IPS DF 4.7 (cell line): ENCODE measurements around the gene PHLDB3.

Source experiments
- DNase-seq: peaks from one replicate; pipeline ENCODE4 v3.0.0-alpha.2; 2013; ENCODE audit warnings: low spot score; ENCODE audit errors: extremely low read depth

The PHLDB3 gene

GRCh38 chr19:43468354-43469159 lies 36.0 kb downstream of the PHLDB3 start:
- DNase-seq = no peak

DNA sequence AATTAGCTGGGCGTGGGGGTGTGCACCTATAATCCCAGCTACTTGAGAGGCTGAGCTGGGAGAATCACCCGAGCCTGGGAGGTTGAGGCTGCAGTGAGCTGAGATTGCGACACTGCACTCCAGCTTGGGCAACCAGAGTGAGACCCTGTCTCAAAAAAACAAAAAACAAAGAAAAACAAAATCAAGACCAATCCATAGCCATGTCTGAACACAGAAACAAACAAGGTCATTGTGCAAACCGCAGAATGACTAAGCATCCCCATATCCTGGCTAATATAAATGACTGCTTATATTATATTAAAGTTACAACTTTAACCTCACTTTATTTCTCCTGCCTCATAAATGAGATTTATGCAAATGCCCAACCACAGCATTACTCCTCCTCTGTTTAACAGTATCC lies 36.8 kb downstream of the PHLDB3 start:
- DNase-seq = no peak

DNA sequence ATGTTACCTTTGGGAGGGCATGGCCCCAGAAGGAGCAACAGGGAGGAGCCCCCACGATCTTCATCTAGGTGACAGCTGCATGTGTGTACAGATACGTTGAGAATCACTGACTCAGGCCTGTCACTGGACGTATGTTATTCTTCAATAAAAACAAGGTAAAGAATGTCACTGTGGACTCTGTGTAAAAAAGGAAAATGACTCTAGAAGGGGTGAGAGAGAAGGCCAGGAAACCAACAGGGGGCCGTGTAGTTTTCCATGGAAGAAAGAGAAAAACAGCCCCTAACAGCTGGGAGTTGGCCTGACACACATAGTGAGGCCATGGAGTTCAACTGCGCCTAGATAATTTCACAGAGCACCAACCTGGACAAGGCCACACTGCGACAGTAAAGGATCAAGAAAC lies 37.3 kb downstream of the PHLDB3 start:
- DNase-seq = no peak

DNA sequence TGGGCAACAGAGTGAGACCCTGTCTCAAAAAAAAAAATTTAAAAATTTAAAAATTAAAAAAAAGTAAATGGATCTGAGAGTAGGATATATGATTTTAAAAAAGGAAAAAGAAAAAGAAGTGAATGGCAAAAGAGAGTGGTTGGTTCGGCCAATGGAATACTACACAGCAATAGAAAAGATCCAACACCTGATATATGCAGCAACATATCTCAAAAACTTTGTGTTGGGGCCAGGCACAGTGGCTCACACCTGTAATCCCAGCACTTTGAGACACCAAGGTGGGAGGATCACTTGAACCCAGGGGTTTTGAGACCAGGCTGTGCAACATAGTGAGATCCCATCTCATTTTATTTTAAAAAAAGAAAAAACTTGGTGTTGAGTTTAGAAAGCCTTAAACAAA lies 37.8 kb downstream of the PHLDB3 start:
- DNase-seq = no peak

DNA sequence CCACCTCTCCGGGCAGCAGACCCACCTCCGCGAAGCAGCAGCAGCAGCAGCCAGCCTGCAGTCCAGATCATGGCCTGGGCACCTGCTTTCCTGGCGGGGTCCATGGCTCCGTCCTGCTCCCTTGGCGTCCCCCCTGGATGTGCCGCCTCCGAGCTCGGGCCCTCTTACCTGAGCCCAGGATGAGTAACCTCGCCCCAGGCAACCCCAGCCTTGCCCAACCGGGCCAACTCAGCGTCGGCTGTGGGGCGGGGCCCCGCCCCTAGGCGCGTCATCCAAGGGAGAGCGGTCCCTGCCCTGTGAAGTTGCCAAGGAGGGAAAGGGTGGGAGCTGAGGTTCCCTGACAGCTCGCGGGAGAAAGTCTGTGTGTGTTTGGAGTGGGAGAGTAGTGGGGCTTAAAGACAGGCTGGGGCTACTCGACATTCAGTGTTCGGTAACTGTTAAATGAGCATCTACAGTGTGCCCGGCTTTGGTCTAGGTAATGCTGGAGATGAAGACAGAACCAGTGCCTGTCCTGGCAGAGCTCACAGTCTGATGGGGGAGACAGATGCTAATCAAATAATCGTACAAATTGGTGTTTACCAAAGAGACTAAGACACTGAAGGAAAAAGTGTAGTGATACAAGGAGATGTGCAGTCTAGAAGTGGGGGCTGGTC lies 39.0 kb downstream of the PHLDB3 start, which contains the start of gene LYPD3:
LYPD3 (minus strand) TSS at position 141 of the 653 bp plus-strand sequence; CDS start at position 104, 37 bp downstream.
- no peak for DNase-seq

DNA sequence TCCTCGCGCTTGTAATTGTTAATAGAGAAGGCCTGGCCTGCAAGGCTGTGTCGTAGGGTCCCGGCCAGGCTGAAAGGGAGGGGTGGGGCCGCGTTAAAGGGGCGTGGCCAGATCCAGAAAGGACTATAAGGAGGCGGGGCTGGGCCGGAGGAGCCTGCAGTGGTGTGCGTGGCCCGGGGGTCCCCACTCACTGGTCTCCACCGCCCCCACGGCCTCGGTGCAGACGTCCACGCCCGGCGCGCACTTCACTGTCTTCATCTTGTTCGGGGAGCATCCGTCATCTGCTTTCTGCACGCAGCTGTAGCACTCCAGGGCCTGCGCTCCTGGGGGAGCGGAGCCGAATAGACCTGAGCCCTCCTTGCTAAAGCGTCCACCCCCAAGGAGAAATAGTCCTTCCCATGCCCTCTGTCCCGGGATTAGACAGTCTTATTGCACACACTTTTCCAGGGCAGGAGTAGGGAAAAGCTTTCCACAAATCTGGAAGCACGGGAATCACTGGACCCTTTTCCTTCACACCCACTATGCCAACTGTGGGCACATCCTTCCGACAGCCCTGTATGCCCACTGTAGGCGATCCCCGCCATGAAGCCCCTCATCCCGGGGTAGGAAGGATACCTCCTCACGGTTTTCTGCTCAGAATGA lies 40.3 kb downstream of the PHLDB3 start:
- no peak for DNase-seq

DNA sequence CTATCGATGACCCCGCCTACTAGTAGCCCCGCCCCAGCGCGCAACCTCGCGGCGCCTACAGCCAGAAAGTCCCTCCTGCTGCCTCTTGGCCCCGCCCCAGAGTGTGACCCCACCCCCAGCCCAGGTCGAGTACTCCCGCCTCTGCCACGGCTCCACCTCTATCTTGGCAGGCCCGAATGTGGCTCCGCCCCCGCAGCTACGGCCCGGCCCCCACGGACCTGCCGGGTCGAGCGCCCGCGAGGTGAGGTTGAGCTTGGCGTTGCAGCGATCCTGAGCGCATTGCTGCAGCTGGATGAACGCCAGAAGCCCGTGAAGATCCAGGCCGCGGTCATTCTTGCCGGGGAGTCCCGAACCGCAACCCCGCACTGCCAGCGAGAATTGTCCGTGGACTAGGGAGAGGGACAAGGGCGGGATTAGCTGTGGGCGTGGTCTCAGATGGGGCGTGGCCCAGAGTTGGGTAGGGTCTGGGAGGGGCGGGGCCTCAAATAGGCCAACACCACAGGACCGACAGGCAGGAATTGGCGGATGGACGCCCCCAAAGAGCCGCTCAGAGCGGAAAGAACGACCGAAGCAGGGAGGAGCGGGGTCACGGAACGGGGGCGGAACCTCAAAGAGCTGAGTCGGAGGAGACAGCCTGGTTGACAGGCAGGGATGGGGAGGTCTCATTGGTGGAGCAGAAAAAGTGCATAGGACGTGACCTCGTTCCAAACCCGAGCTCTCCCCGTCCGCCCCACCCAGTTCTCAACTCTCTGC lies 41.0 kb downstream of the PHLDB3 start:
- DNase-seq = no peak

GRCh38 chr19:43462785-43463380 lies 41.7 kb downstream of the PHLDB3 start:
- DNase-seq = no peak

DNA sequence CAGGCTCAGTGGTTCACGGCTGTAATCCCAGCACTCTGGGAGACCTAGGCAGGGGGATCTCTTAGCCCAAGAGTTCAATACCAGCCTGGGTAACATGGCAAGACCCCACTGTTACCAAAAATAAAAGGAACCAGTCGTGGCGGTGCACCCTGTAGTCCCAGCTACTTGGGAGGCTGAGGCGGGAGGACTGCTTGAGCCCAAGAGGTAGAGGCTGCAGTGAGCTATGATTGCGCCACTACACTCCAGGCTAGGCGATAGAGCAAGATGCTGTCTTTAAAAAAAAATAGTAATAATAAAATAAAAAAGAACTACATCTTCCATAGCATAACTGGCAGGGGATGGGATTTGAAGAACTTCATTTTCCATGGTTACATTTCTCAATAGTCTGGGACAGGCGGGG lies 42.2 kb downstream of the PHLDB3 start:
- DNase-seq = no peak

DNA sequence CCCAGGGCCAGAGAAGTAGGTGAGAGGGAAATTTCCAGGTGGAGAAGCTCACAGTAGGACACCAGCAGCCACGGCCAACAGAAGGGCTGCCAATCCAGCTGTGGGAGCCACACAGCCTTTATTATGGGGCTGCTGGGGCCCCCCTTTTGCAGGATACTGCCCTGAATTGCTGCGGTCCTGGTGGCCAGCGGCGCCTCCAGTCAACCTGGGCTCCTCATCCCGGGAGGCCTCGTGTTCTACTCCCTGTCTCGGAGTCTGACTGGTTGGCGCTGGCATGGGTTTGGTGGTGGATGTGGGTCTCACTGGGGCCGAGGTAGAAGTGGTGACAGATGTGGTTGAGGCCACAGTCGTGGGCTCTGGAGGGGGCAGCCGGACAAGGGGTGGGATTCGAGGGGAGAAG lies 43.2 kb downstream of the PHLDB3 start:
- no peak for DNase-seq

DNA sequence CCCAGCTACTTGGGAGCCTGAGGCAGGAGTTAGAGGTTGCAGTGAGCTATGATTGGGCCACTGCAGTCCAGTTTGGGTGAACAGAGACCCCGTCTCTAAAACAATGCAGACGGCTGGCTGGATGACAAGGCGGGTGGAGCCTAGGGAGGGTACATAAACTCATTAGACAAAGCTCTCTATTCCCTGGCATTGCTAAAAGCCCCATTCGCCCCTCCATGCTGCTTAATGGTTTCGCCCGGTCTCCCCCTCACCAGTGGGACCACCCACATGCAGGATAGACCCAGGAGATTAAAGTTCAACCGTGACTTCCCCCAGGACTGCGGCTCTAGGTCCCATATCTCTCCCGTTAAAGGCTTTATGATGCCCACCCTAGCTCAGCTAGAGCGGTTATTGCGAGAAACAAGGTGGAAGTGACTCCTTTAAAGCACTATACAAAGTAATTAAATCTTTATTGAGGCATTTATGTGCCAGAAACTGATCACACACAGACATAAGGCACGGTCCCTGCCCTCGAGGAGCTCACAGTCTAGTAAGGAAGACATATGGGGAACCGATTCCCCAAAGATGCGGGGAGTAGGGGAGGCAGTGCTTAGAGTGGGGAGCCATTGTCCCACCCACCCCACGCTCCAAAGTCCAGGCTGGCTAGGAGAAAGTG lies 44.1 kb downstream of the PHLDB3 start:
- DNase-seq = no peak

DNA sequence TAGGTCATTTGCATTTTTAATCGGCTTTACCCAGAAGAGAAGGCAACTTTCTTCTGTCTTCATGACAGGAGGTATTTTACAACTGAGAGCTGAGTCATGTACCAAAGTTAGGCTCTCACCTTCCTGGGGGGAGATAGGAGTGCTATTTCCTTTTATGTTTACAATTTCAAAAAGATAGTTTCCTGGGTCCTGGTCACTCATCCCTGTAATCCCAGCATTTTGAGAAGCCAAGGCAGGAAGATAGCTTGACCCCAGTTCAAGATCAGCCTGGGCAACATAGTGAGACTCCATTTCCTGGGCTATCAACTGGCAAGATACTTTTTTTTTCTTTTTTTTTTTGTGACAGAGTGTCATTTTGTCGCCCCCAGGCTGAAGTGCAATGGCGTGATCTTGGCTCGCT lies 46.7 kb downstream of the PHLDB3 start:
- no peak for DNase-seq

GRCh38 chr19:43455321-43456113 lies 49.0 kb downstream of the PHLDB3 start:
- DNase-seq = no peak

DNA sequence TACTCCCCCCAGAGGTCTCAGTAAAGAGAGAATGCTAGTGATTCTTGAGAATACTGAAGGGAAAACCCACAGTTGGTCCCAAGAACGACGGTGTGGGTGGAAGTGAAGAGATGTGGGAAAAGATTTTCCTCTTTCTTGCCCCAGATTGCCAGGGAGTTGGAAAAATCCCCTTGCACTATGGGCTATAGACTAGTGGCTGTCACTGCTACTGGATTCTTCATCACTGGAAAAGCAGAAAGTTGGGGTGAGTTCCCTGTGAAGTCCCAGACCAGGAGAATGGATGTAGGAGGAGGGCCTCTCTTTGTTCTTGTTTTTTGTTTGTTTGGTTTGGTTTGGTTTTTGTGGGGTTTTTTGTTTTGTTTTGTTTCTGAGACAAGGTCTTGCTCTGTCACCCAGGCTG lies 50.5 kb downstream of the PHLDB3 start:
- no peak for DNase-seq

GRCh38 chr19:43452582-43452981 lies 52.0 kb downstream of the PHLDB3 start:
- DNase-seq = no peak

DNA sequence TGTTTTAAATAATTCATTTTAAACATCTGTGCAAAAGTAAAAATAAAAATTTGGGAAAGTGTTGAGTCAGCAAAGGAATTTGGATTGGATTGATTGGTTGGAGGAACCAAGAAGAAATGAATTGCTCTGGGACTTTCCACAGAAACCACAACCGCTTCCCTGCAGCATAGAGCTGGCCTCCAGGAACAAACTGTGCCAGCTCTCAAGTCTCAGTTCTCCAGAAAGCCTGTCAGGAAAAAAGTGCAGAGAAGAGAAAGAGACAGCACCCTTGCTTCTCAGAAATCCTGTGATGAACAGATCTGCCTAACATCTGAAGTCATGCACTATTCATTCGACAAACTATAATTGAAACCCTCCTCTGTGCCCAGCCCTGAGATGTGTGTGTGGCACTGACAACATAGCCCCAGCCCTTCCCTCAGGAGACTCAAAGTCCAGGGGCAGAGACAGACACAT lies 54.0 kb downstream of the PHLDB3 start:
- DNase-seq = no peak

DNA sequence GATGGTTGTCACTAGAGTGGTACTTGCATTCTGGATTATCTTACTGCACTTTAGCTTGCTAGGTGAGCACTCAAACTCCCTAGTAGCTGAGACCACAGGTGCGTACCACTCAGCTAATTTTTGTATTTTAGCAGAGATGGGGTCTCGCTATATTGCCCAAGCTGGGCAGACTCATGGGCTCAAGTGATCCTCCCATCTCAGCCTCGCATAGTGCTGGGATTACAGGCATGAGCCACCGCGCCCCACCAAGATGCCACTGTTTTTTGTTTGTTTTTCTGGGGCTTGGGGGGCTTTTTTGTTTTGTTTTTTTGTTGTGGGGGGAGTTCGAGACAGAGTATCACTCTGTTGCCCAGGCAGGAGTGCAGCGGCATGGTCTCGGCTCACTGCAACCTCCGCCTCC lies 56.9 kb downstream of the PHLDB3 start:
- no peak for DNase-seq

GRCh38 chr19:43446746-43447489 lies 57.6 kb downstream of the PHLDB3 start:
- no peak for DNase-seq

DNA sequence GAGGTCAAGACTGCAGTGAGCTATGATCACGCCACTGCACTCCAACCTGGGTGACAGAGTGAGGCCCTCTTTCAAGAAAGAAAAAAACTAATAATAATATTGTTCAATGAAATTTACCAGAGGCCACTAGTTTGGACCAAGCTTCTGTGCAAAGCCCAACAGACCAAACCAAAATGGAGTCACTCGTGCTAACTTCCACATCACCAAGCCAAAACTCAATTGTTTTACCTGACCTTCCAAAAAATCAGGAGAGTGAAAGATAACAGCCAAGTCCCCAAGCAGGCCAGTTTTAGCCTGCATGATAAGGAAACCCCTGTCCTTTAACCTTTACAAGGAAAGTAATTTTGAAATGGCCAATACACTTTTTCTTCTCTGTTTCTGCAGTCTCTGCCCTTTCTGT lies 59.1 kb downstream of the PHLDB3 start:
- no peak for DNase-seq
